GM19099 (cell line): ENCODE measurements around the gene MSANTD3.

Experiments used
- POLR2A ChIP-seq: IDR thresholded peaks from 3 replicates; pipeline ENCODE4 v1.6.1; 2011; ENCODE audit warnings: low read depth; ENCODE audit not compliant: insufficient read length; ENCODE audit errors: extremely low read depth

The MSANTD3 gene

GRCh38 chr9:100426530-100427365 is at the start of gene MSANTD3:
TSS of gene MSANTD3 (plus strand) at chr9:100427143. CDS start at chr9:100441939, 14,796 bp downstream.
- peak; percentile 42 for TF ChIP-seq POLR2A

DNA sequence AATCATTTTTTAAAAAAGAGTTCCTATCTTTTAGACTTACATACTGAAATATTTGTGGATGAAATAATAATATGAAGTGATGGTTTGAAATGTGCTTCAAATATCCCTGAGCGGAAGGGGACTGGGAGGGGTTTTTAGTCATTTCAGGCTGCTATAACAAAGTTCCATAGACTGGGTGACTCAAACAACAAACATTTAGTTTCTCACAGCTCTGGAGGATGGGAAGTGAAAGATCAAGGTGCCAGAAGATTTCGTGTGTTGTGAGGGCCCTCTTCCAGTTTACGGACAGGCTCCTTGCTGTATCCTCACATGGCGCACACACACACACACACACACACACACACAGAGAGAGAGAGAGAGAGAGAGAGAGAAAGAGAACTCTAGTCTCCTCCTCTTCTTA is 47.1 kb upstream of the MSANTD3 start:
- no peak for TF ChIP-seq POLR2A

GRCh38 chr9:100394032-100394695 is 32.8 kb upstream of the MSANTD3 start:
- TF ChIP-seq POLR2A = no peak

- no peak for TF ChIP-seq POLR2A
These were observed 32.1 kb upstream of the MSANTD3 start for GRCh38 chr9:100394816-100395215.

- no peak for TF ChIP-seq POLR2A
These were observed 30.2 kb upstream of the MSANTD3 start for GRCh38 chr9:100396769-100397168.

GRCh38 chr9:100397529-100398266 is 29.2 kb upstream of the MSANTD3 start:
- TF ChIP-seq POLR2A = no peak

DNA sequence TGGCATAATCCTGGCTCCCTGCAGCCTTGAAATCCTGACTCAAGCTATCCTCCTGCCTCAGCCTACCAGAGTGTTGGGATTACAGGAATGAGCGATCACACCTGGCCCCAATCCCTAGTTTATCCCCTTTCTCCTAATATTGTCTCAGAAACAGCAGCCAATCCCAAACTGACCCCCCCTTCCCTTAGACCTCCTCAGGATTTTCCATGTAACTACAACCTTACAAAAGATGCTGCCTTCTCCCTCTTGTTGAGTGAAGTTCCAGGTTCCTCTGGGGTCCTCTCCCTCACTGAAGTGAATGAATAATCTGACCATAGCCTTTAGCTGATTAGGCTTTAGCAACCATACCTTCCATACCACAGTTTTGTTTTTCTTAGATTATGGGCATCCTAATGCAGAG is 25.9 kb upstream of the MSANTD3 start:
- no peak for TF ChIP-seq POLR2A

GRCh38 chr9:100406962-100407361 is 20.0 kb upstream of the MSANTD3 start:
- TF ChIP-seq POLR2A = no peak

GRCh38 chr9:100408546-100409175 is 18.3 kb upstream of the MSANTD3 start:
- TF ChIP-seq POLR2A = no peak

DNA sequence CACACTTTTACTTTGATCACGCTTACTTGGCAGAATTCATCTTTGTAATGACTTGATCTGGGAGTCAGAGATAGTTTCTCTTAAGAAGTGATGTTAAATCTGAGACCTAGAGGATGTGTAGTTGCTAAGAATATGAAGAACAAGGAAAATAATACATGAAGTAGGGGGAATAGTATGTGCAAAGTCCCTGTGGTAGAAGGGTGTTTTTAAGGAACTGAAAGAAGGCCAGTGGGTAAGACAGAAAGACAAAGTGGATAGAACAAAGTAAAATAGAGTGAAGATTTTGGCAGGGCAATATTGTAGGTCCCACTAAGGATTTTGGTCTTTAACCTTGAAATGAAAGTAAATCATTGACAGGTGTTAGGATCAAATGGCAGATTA is 17.8 kb upstream of the MSANTD3 start:
- TF ChIP-seq POLR2A = no peak

GRCh38 chr9:100411472-100412283 is 15.3 kb upstream of the MSANTD3 start:
- peak; percentile 83 for TF ChIP-seq POLR2A

DNA sequence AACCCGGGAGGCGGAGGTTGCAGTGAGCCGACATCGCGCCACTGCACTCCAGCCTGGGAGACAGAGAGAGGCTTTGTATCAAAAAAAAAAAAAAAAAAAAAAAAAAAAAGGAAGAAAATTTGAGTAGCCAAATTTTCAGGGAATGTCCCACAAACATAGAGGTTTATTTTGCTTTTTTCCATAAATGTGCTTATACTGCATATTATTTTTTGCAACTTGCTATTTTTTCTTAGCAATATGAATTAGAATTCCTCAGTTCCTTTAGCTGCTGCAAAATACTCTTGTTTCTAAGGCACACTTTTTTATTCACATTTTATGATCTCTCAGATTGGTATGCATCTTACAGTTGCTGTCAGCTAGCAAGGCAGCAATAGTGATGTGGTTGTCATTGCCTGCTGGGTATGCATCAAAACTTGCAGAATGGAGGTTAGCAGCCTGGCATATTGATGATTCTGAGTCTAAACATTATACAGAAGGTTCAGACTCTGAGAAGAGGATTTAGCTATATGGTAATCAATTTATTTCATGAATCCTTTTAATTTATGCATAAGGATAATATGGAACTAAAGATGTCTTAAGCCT is 13.0 kb upstream of the MSANTD3 start:
- TF ChIP-seq POLR2A = no peak

GRCh38 chr9:100417815-100418214 is 9.1 kb upstream of the MSANTD3 start:
- no peak for TF ChIP-seq POLR2A

DNA sequence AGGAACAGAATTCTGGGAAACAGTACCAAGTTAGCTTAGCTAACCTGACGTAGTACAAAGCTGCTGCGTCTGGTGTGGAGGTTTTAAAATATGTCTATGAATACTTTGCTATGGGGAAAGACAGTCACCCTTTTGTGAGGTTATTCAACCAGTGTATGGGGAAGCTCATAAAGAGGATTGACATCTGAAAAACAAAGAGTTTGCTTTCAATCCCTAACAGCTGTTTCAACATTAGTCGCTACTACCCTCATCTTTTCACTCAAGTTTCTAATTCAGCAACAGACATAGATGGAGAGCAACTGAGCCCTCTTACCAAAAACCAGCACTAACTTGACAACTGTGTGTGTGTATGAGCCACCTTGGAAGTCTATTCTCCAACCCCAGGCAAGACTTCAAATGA is 7.8 kb upstream of the MSANTD3 start:
- TF ChIP-seq POLR2A = no peak
